UCSD-AML1 (cell line): Measurements from ENCODE around the gene PLAAT3.
"Not testable (repeated sequence)": the region's sequence is repeated elsewhere in the genome, so short reads cannot be mapped to it uniquely, and the experiment has no call there.

Source experiments
- DNase-seq: peaks from one replicate; lab custom pipeline; 2025; ENCODE audit not compliant: unreplicated experiment; lab: John Stamatoyannopoulos, UW

The PLAAT3 gene

DNA sequence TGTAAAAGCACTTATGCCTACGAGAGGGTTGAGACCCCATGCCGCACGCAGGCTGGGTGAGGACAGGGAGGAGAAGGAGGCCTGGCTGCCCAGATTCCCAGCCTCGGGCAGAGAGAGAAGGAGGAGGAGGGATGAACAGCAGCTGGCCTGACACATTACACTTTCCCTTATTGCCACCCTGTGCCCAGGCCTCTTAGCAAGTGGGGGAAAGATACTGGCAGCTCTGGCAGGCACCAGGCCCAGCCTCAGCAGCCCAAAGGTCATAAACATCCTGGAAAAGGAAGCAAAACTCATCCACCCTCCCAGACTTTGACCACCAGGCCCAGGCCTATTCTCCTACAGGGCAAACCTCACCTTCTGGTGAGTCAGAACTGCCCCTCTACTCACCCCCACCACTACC is 4.7 kb downstream of the PLAAT3 start:
- DNase-seq, result no peak

DNA sequence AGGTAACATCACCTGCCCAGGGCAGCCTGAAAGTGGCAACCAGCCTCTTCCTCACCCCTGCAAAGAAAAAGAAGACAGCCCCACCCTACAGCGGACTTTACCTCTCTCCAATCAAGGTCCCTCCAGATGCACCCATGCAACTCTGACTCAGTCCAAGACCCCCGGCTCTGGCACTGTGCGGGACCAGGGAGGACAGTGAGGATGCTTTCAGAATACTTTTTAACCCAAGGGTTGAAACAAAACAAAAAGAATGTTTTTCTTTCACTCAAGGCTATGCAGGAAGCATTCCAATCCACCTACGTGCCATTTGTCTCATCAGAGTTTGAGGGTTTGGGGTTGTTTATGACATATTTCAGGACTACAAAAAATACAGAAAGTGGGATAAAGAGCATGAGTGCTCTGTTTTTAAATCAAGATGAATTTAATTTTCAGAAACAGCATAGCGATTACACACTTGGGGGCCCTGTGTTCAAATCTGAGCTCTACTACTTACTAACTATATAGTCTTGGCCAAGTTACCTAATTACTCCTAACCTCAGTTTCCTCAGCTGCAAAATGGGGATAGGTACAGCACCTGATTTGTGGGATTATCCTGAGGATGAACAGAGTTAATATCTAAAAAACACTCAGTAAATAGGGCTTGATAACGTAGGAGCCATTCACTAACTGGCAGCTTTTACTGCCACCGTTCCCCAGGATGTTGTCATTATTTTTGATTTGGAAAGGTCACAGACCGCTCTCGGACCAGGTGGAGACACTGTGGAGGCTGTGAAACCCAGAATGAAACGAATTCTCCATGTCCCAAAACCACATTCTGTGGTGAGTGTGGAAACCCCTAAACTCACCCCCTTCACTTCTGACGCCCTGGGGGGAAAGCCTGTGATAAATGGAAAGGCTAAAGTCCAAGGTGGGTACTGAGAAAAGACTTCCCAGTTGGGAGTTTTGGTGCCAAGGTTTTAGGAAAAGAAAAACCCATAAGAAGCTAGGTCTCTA is 5.6 kb downstream of the PLAAT3 start:
- no peak for DNase-seq

DNA sequence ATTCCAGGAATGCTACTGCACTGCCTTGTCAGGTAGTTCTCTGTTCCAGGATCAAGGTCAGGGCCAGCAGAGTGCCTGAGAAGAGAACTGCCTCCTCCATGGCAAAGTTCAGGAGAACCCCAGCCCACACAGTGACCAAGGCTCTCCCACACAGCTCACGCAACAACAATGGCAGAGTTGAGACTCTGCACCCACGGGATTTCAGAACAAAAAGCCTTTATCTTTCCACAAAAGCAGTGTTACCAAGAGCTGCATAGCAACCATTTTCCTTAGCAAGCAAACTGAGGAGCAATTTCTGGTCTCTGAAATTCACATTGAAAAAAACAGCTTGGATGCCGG is 11.1 kb downstream of the PLAAT3 start:
- no peak for DNase-seq

DNA sequence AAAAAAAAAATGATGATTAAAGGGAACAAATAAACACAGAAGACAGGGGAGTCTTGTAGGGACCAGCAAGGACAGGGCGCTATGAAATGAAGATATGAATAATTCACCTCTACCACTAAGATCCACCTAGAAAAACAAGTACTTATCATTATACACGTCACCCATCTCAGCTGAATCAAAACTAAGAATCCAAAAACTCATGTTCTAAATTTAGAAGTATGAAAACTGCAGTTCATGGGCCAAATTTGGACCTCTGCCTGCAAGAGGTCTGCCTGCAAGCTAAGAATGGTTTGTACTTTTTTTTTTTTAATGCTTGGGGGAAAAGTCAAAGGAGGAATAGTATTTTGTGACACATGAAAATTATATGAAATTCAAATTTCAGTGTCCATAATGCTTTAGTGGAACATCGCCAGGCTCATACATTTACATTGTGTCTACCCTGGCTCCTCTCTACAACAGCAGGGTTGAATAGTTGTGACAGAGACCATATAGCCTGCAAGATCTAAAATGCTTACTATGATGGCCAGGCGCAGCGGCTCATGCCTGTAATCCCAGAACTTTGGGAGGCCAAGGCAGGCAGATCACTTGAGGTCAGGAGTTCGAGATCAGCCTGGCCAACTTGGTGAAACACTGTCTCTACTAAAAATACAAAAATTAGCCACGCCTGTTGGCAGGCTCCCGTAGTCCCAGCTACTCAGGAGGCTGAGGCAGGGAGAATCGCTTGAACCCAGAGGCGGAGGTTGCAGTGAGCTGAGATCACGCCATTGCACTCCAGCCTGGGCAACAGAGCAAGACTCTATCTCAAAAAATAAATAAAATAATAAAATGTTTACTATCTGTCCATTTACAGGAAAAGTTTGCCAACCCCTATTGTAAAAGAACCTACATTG is 11.7 kb downstream of the PLAAT3 start:
- DNase-seq, result not testable (repeated sequence)

DNA sequence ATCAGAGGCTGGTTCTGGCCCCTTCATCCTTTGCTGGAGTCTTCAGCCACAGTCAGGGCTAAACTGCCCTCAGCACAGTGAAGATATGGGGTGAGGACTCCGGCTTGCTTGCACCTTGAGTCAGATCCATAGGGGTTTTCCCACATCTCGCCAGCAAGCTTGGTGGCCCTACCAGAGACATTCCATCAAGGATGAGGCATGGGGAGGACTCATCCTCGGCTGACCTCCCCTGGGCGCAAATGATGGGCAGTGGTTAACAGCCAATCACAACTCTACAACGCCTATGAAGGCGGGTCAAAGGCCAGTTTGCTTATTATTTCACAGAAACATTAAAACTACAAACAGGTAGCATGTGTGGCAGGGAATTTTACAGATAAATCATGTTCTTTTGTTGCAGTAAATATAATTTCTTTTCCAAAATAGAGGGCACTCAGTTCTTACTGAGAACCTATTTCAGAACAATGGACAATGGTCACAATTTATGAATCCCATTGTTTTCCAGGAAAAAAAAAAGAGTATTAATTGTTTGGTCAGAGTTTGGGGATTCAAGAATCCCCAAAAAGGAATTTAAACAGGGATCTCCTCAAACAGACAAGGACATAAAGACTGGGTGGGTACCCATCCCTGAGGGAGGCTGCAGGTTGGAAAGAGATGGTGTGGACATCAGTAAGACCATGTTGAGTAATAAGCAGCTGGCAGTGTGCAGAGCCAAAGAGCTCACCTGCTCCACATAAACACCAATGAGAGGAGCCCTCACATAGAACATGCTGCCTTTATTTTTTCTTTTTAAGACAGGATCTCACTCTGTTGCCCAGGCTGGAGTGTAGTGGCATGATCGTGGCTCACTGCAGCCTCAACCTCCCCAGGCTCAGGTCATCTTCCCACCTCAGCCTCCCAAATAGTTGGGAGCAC is 14.8 kb downstream of the PLAAT3 start:
- no peak for DNase-seq

DNA sequence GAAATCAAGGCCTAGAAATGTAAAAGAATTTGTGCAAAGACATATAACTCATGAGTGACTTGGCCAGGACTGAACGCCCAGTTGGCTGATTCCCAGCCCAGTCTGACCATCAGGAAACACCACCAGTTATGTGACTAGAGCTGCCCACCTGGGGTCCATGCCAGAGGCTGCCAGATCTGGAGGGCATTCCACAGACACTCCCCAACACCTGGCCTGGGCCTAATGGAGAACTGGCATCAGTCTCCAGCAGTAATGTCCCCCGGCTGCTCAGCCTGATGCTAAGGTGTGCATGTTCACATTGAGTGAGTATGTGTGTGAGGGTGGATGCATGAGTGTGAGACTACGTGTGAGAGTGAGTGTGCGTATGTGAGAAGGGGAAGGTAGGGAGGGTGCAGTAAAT is 15.7 kb downstream of the PLAAT3 start:
- no peak for DNase-seq

DNA sequence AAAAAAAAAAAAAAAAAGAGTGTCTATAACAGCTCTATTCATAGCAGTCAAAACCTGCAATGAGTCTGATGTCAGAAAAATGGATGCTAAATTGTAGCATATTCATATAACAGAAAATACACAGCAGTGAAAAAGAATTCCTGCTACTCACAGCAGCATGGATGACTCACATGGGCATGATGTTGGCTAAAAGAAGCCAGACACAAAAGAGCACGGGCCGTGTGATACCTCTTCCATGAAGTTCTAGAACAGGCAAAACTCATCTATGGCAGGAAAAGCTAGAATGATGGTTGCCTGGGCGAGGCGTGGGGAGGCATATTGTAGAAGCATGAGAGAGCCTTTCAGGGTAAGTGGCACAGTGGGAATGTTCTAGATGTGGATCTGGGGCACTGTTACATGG is 18.9 kb downstream of the PLAAT3 start:
- no peak for DNase-seq

DNA sequence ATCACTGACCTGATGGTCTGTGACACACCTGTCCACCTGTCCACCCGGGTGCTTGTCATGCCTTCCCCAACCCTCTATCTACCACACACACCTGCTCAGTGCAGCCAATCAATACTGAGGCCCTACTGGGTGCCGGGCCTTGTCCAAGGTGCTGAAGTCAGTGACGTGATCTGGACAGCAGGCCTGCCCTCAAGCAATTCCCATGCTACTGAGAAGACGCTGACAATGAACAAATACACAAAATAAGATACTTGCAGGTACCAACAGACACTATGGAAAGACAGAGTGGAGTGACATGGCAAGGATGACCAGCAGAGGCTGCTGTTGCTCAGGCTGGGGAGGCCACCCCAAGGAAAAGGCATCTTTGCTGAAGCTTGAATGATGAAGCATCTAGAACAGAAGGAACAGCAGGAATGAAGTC is 21.2 kb downstream of the PLAAT3 start:
- peak; percentile 21 for DNase-seq

DNA sequence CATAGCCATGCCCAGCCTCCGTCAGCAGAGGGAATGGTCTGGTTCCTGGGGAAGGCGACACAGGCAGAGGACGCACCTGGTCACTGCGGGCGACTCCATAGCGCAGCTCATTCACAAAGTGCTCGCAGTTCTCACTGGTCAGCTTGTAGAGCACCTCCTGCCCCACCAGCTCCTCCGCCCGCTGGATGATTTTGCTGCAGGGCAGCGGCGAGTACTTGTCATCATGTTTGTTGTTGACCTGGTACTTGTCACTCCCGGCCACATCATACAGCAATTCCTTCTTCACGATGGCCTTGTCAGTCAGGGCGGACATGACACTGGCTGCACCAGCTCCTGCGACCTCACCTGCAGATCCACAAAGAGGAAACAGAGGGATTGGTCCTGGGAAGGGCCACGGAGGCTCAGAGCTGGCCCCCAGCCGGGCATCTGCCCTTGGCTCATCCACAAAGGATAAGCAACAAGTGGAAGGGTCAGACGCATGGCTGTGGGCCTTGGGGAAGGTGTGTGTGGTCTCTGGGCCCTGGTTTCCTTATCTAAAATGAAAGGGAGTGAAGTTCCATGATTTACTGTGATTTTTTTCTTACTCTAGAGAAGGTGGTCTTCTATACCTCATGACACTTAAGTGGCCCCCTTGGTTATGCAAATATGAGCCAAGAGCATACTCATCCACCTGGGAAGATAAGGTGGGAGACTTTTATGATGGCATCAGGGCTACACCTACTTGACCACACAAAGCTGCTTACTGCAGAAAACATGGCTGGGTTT is 24.0 kb downstream of the PLAAT3 start:
- no peak for DNase-seq

DNA sequence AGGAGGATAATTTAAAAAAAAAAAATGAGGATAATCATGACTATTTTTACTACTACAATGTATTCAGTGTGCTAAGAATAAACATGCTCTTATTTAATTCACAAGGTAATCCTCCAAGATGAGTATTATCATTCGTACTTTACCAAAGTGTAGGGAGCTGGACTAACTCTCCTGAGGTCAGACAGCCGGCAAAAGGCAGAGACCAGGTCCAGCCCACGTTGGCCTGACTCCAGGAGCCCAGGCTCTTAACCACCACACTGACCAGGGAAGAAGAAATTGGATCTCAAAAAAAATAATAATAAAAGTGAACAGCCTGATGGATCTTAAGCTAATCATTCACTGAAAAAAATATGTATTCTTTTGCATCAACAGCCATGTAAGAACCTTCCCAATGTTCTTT is 25.2 kb downstream of the PLAAT3 start:
- DNase-seq, result no peak

DNA sequence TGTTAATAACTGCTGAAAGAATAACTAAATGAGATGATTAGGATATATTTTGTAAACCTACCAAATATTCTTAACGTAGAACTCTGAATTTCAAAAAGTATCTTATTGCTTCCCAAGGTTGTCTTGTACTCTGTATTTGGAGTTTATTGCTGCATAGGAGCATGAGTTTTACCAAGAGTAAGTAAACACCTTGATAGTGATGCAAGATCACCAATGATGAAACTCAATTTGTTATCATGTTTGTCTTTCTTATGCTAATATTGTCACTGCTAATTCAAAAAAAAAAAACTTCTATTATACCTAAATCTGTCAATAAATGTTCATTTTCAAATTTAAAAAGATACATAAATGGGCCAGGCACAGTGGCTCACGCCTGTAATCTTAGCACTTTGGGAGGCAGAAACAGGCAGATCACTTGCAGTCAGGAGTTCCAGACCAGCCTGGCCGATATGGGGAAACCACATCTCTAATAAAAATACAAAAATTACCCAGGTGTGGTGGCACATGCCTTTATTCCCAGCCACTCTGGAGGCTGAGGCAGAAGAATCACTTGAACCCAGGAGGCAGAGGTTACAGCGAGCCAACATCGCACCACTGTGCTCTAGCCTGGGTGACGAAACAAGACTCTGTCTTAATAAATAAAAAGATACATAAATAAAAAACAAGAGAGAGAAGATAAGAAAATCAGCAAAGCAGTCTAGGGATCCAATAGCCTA is 27.6 kb downstream of the PLAAT3 start:
- no peak for DNase-seq

DNA sequence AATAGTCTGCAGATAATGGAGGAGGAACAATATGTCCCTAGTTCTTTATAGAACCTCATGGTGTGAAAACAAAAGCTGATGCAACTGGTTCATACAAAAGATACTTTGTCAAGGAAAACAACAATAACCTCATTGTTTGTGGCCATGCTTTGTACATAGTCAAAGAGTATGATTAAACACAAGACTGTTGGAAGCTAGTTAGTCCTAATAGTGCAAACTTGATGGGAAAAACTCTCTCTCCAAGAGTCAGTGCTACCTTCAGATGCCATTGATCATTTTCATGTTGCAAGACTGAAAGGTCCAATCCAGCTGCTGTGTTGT is 30.9 kb downstream of the PLAAT3 start:
- DNase-seq, result no peak

DNA sequence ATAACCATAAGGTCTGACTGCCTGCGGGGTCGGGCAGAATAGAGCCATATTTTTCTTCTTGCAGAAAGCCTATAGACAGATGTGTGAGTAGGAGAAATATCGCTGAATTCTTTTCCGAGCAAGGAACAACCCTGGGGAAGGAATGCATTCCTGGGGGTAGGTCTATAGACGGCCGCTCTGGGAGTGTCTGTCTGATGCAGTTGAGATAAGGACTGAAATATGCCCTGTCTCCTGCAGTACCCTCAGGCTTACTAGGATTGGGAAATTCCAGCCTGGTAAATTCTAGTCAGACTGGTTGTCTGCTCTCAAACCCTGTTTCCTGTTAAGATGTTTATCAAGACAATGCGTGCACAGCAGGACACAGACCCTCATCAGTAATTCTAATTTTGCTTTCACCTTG is 33.0 kb downstream of the PLAAT3 start:
- not testable (repeated sequence) for DNase-seq

DNA sequence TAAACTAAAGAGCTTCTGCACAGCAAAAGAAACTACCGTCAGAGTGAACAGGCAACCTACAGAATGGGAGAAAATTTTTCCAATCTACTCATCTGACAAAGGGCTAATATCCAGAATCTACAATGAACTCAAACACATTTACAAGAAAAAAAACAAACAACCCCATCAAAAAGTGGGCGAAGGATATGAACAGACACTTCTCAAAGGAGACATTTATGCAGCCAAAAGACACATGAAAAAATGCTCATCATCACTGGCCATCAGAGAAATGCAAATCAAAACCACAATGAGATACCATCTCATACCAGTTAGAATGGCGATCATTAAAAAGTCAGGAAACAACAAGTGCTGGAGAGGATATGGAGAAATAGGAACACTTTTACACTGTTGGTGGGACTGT is 35.4 kb downstream of the PLAAT3 start:
- not testable (repeated sequence) for DNase-seq

DNA sequence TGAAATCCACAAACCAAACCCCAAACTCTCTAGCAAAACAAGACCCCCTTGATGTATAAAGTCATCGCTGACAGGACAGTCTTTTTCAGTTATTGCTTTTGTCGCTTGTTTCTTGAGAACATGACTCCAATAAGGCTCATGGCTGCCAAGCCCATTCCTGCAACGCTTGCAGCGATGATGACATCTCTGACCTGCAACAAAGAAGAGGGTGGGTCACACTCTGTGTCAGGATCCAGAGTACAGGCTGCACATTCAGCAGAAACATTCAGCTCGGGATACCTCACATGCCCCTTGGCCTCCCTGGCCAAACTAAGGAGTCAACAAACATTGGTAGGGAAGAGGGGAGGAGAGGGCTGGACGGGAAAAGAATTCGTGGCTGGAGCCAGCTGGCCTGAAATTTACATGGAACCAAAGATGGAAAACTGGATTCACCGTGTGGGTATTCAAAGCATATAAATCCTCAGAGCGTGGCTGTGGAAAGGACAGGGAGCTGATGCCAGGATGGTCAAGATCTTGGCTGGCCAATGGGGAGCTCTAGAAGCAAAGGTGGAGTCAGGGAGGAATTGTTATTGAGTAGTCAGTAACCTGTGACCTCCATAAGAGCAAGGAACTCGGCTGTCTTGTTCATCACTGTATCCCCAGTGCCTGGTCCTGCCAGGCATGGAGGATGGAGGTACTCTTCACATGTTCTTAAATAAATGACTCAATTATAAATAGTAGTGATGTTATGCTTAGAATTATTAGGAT is 39.2 kb downstream of the PLAAT3 start:
- no peak for DNase-seq

DNA sequence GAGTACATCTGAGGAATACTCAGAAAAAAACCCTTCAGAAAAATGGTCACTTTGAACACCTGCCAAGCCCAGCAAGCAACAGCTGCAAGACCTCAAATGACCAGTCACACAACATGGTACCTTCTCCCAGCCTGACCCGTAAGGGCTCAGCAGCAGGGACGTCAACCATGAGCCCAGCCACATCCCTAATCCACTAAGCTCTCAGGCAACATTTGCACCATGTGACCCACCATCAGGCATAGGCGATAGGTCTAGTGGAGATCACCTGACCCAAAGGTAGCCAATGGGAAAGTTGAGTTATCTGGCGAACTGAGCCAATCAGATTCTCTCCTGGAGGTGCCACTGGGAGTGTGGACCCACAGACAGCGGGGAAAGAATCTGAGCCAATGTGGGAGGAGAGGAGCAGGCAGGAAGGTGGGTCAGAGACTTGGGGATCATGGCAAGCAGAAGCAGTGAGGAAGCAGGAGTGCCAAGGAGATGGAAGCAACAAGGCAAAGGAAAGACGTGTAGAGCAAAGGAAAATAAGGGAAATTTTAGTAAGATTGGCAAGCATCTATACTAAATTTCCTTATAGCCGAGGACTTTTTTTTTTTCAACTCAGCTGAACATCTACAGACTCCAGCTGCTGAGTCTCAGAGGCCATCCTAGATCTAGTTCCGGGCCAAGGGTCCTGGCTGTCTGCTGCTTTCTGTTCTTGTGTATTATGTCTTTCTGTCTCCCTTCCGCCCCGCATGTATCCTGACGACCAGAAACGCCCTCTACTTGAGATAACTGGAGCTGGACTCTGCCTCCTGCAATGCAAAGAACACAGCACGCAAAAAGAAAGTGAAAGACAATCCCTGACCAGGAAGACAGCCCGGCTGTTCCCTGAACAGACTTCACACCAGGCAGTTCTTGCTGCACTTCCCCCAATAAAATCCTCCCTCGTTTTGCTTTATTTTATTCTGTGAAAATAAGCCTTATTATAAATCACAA is 40.1 kb downstream of the PLAAT3 start:
- peak; percentile 59 for DNase-seq

DNA sequence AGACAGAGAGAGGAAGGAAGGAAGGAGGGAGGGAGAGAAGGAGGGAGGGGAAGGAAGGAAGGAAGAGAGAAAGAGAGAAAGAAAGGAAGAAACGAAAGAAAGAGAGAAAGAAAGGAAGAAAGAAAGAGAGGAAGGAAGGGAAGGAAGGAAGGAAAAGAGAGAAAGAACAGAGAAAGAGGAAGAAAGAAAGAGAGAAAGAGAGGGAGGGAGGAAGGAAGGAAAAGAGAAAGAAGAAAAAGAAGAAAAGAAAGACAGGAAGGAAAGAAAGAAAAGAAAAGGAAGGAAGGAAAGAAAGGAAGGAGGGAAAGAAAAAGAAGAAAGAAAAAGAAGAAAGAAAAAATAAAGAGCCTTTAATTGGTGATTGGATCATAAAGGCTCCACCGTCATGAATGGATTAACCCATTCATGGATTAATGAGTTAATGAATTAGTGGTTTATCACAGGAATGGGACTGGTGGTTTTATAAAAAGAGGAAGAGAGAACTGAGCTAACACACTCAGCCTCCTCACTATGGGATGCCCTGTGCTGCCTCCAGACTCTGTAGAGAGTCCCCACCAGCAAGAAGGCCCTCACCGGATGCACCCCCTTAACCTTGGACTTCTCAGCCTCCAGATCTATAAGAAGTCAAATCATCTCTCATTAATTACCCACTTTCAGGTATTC is 42.1 kb downstream of the PLAAT3 start:
- DNase-seq, result no peak
